Thyroid gland (tissue), 4 donors: ENCODE results near the gene LEO1. TPM values are rescaled to one million over a fixed set of nuclear protein-coding genes. Genes with fewer than 3 reads are reported as not detected.
A peak's percentile ranks its signal among the peaks of the same experiment; 100 is the strongest.

ENCODE experiments used
- DNase-seq, 2 donors: peaks; one replicate each; pipeline ENCODE4 v3.0.0-alpha.2; 2019
- H3K27ac ChIP-seq, 3 donors: fragments of 200-600 bp; sonication (generic); 1 replicate in 2 of 3; 2 replicates in 1 of 3; pipeline ENCODE4 v1.5.1; 2016 to 2019; ENCODE audit warnings: mild to moderate bottlenecking in 1 of 3, moderate library complexity in 1 of 3
- H3K27me3 ChIP-seq: fragments of 200-600 bp; sonication (generic); one replicate; pipeline ENCODE4 v1.5.1; 2019
- H3K36me3 ChIP-seq, 2 donors: fragments of 200-600 bp; sonication (generic); one replicate each; pipeline ENCODE4 v1.5.1; 2016 to 2019
- H3K4me1 ChIP-seq, 2 donors: fragments of 200-600 bp; sonication (generic); one replicate each; pipeline ENCODE4 v1.5.1; 2017 to 2019
- H3K4me3 ChIP-seq, 3 donors: fragments of 200-600 bp; sonication (generic); replicated peaks in 1 of 3; 1 replicate in 2 of 3; 2 replicates in 1 of 3; pipeline ENCODE4 v1.5.1; 2016; ENCODE audit warnings: mild to moderate bottlenecking in 1 of 3
- H3K9me3 ChIP-seq: fragments of 200-600 bp; sonication (generic); one replicate; pipeline ENCODE4 v1.5.1; 2017
- CTCF ChIP-seq, 6 experiments: fragments of 200-600 bp in 3 of 6; fragments of 450-650 bp in 3 of 6; sonication (generic) in 3 of 6; IDR thresholded peaks; one replicate each; pipeline ENCODE4 v1.5.1; 2016 to 2019; ENCODE audit warnings: antibody characterized with exemption in 6 of 6, mild to moderate bottlenecking in 2 of 6, inconsistent platforms in 1 of 6, moderate library complexity in 1 of 6
- POLR2A ChIP-seq, 2 donors: fragments of 450-650 bp; IDR thresholded peaks; one replicate each; pipeline ENCODE4 v1.6.1; 2017; ENCODE audit warnings: antibody characterized with exemption in 2 of 2, mild to moderate bottlenecking in 2 of 2, moderate library complexity in 1 of 2
- WGBS, 2 donors: methylation state at CpG; one replicate each; pipeline ENCODE4 v1.1.5; 2017; 5-methylcytosine and 5-hydroxymethylcytosine counted together
- intact Hi-C: fragments of 100-400 bp; cut with DNase I; formaldehyde crosslinking; loops from one replicate; pipeline ENCODE4 v1.15.1; 2023
- small RNA-seq: library from RNA; depleted of rRNA; stranded (forward); fragments of <200 nt; gene quantifications from one replicate; pipeline ENCODE3, GENCODE V24; 2016
- total RNA-seq, 4 donors: library from RNA; depleted of rRNA; stranded (reverse); fragments of >200 nt; gene quantifications; one replicate each; pipeline ENCODE4 v1.2.3, GENCODE V29; 2016

Gene LEO1
- total RNA-seq, 4 donors from 2014 or later = 13.2 to 26.9 (median 19.5) TPM

- 69 to 77% methylated on average over 4 of the region's 4 CpGs for WGBS, 2 donors
- H3K27me3 ChIP-seq = no peaks in the 10 kb centered on the region
- H3K4me1 ChIP-seq = peaks cover 3 to 26% of the 10 kb centered on the region in 2 donors
- no peaks in the 10 kb centered on the region for H3K9me3 ChIP-seq
- H3K4me3 ChIP-seq = no peak overlapping the region
- intact Hi-C loops = no loop called here
- no peak for DNase-seq
- no peak for TF ChIP-seq CTCF (IDR thresholded peaks at IDR 0.05)
- no peak for TF ChIP-seq POLR2A (IDR thresholded peaks at IDR 0.05)
- peaks cover 9 to 14% of the 10 kb centered on the region in 2 donors for H3K36me3 ChIP-seq
- peak overlapping the region in 1 of 3 donors; percentile 64 for H3K27ac ChIP-seq
These were observed 66.6 kb downstream of the LEO1 start for GRCh38 chr15:51904931-51905330.

GRCh38 chr15:51904421-51904820 is 67.2 kb downstream of the LEO1 start:
- Histone ChIP-seq H3K27me3 (no peaks in the 10 kb centered on the region), H3K4me3 (no peak overlapping the region), H3K27ac (peak overlapping the region in 1 of 3 donors; percentile 21), H3K4me1 (peaks cover 3 to 26% of the 10 kb centered on the region in 2 donors), H3K9me3 (no peaks in the 10 kb centered on the region), H3K36me3 (peaks cover 9 to 15% of the 10 kb centered on the region in 2 donors)
- DNase-seq = no peak
- 85 to 88% methylated on average over 3 of the region's 3 CpGs for WGBS, 2 donors
- TF ChIP-seq POLR2A (IDR thresholded peaks at IDR 0.05) = no peak
- TF ChIP-seq CTCF (IDR thresholded peaks at IDR 0.05) = no peak
- intact Hi-C loops = no loop called here

GRCh38 chr15:51889486-51889885 is 82.1 kb downstream of the LEO1 start:
- Histone ChIP-seq H3K9me3 (no peaks in the 10 kb centered on the region), H3K27ac (no peak overlapping the region), H3K4me3 (no peak overlapping the region), H3K27me3 (no peaks in the 10 kb centered on the region), H3K36me3 (peaks cover 0 to 6% of the 10 kb centered on the region in 2 donors), H3K4me1 (peaks cover 6 to 13% of the 10 kb centered on the region in 2 donors)
- no peak for TF ChIP-seq CTCF (IDR thresholded peaks at IDR 0.05)
- TF ChIP-seq POLR2A (IDR thresholded peaks at IDR 0.05) = no peak
- intact Hi-C loops = no loop called here
- WGBS, 2 donors = 87 to 98% methylated on average over 2 of the region's 2 CpGs
- DNase-seq = no peak

- Histone ChIP-seq H3K4me1 (peaks cover 14 to 21% of the 10 kb centered on the region in 2 donors), H3K27me3 (no peaks in the 10 kb centered on the region), H3K4me3 (no peak overlapping the region), H3K9me3 (no peaks in the 10 kb centered on the region), H3K27ac (no peak overlapping the region), H3K36me3 (peaks cover 0 to 6% of the 10 kb centered on the region in 2 donors)
- 32% methylated on average over 2 of the region's 2 CpGs for WGBS, 2 donors
- intact Hi-C loops = no loop called here
- no peak for DNase-seq
- TF ChIP-seq POLR2A (IDR thresholded peaks at IDR 0.05) (no peak), CTCF (IDR thresholded peaks at IDR 0.05) (peak; percentile 24 to 81 (median 58))
These were observed 82.9 kb downstream of the LEO1 start for GRCh38 chr15:51888593-51889195.

Small RNAs within 50 kb of the gene (small RNA-seq; reads per million reads assigned to genes)
- gene RNU6-90P = not detected

Other genes with a start within 250 kb of the LEO1 start
- gene LYSMD2, start 234.1 kb downstream of the LEO1 start, total RNA-seq = 10 to 100 TPM in 3 of 4 donors, 1 to 10 TPM in 1; 8.9 to 18.0 (median 13.8) TPM
- 10 to 100 TPM in 3 of 4 donors, 1 to 10 TPM in 1; 7.1 to 14.1 (median 11.0) TPM for gene TMOD2, start 220.2 kb downstream of the LEO1 start, total RNA-seq
- gene TMOD3, start 142.1 kb downstream of the LEO1 start, total RNA-seq = 10 to 100 TPM; 24.3 to 42.7 (median 30.9) TPM
- gene MAPK6, start 47.4 kb upstream of the LEO1 start, total RNA-seq = 10 to 100 TPM; 27.3 to 61.3 (median 30.9) TPM
- under 1 TPM in 1 of 4 donors, not detected in 3; 0.58 TPM for gene BCL2L10, start 141.0 kb upstream of the LEO1 start, total RNA-seq
- gene GNB5, start 219.6 kb upstream of the LEO1 start, total RNA-seq = 10 to 100 TPM; 49.6 to 62.1 (median 54.4) TPM